ENCODE measurements around the gene LRRC23. TPM values are rescaled to one million over a fixed set of nuclear protein-coding genes. Genes with fewer than 3 reads are reported as not detected.

Gene LRRC23
- polyA plus RNA-seq, 1 of the 3 experiments (the other 2 are of a cell fraction) = 11.9 TPM

GRCh38 chr12:6883252-6883651, 21.4 kb upstream of the LRRC23 start:
- no peaks in the 10 kb centered on the region for H3K27me3 ChIP-seq (ENCODE audit: insufficient read depth)
- no peaks in the 10 kb centered on the region for H3K9me3 ChIP-seq
- H3K27ac ChIP-seq (ENCODE audit: low read depth in 2 of 2, low read length in 1 of 2) = no peak overlapping the region
- 96% methylated on average over 5 of the region's 5 CpGs for WGBS (ENCODE audit: low lambda C conversion rate)
- no peak overlapping the region for H3K4me3 ChIP-seq (ENCODE audit: low read depth in 2 of 2, low read length in 1 of 2)
- no peak for TF ChIP-seq EP300 (IDR thresholded peaks at IDR 0.05; ENCODE audit: borderline replicate concordance in 1 of 2, low read depth in 1 of 2, low read length in 1 of 2)
- TF ChIP-seq EZH2phosphoT487 (IDR thresholded peaks at IDR 0.05; ENCODE audit: borderline replicate concordance, low read depth) = no peak
- TF ChIP-seq CHD2 (IDR thresholded peaks at IDR 0.05; ENCODE audit: low read length, partially characterized antibody) = no peak
- no peak for TF ChIP-seq GABPA (IDR thresholded peaks at IDR 0.05; ENCODE audit: low read depth)
- no peak for TF ChIP-seq TEAD4 (IDR thresholded peaks at IDR 0.05; ENCODE audit: borderline replicate concordance, insufficient read depth)
- no peak for TF ChIP-seq REST (IDR thresholded peaks at IDR 0.05; ENCODE audit: low read depth, low read length)
- TF ChIP-seq MAX (IDR thresholded peaks at IDR 0.05; ENCODE audit: low read depth) = no peak
- TF ChIP-seq CTCF (IDR thresholded peaks at IDR 0.05) = no peak
- TF ChIP-seq FOXJ3 (CRISPR knock-in tag; IDR thresholded peaks at IDR 0.05) = no peak
- TF ChIP-seq ELF1 (IDR thresholded peaks at IDR 0.05) = no peak
- no peak for TF ChIP-seq USF2 (IDR thresholded peaks at IDR 0.05; ENCODE audit: borderline replicate concordance, low read depth, low read length)
- TF ChIP-seq MXI1 (IDR thresholded peaks at IDR 0.05; ENCODE audit: low read depth, low read length) = no peak
- no peaks in the 10 kb centered on the region for H4K20me1 ChIP-seq (ENCODE audit: insufficient read depth)
- no peak overlapping the region for H2AFZ ChIP-seq (ENCODE audit: low read depth)
- H3K4me2 ChIP-seq = no peak overlapping the region
- ChIA-PET CTCF (interaction anchor here (2.7 to 5.2 kb wide), 3 partner anchors 8 to 14 kb away, joined by 14 to 56 read pairs (median 25); partner anchors contain the start of gene SPSB2), POLR2A (no interaction called here)
- H3K4me1 ChIP-seq (ENCODE audit: control insufficient read depth in 1 of 2, insufficient read depth in 2 of 2, low read depth in 1 of 2, low read length in 1 of 2) = no peaks in the 10 kb centered on the region
- peaks cover 3% of the 10 kb centered on the region for H3F3A ChIP-seq (replicated peaks; ENCODE audit: insufficient read depth)
- H3K79me2 ChIP-seq (ENCODE audit: insufficient read depth) = no peaks in the 10 kb centered on the region
- H3K9me2 ChIP-seq = no peaks in the 10 kb centered on the region
- peaks cover 4 to 5% of the 10 kb centered on the region in 2 experiments for H3K36me3 ChIP-seq (replicated peaks in 1 of 2; ENCODE audit: control insufficient read depth in 1 of 2, insufficient read depth in 2 of 2, low read length in 1 of 2)
- DNase-seq = no peak
- H3K9ac ChIP-seq = no peak overlapping the region
